ENCODE data around the gene CACNB1.

The CACNB1 gene

GRCh38 chr17:39225308-39225958 lies 28.0 kb upstream of the CACNB1 start, which contains the start of gene STAC2:
STAC2 (minus strand) TSS chr17:39225945; CDS start chr17:39225502, 443 bp downstream.
- peak; percentile 29 to 33 for ATAC-seq

GRCh38 chr17:39224778-39225307 lies 27.4 kb upstream of the CACNB1 start:
- ATAC-seq, result peak; percentile 14 to 24

- no peak for ATAC-seq
Measured at GRCh38 chr17:39223907-39224777, 26.7 kb upstream of the CACNB1 start.

DNA sequence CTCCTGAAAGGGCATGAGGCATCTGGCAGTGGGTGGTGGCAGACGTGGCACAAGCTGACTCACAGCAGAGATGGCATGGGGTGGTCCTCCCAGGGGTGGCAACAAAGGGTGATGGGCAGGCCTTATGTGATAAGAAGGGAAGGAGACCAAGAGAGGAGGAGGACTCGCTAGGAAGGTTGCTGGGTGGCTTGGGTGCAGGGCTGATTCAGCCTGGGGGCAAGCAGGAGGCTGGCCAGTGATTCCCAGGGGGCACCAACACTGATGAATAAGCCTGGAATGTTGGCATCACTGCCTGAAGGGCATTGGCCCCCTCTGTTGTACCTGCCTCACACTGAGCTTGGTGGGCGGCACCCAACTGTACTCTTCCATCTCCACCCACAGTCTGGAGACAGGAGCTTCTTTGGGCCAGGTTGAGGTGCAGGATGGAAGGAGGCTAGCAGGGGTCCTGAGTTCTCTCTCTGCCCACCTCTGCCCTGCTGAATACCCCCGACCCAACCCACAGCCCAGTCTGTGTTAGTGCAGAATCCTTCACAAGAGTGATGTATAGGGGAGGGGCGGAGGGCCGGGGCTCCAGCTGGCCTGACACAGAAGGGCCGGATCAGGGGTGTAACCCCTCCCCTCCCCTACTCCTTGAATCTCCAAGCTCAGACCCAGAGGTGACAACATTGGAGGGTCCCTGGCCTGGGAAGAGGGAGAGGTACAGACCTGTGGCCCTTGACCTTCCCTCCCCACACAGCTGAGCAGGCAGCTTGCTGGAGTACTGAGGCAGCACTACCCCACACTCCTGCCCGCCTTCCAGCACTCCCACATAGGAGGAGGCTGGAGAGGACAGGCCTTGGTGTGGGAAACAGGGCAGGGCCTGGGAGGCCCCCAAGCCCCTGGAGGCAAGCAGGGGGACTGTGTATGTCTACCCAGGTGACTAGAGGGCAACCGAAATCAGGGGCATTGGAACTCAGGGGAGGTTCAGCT lies 25.7 kb upstream of the CACNB1 start:
- no peak for ATAC-seq

DNA sequence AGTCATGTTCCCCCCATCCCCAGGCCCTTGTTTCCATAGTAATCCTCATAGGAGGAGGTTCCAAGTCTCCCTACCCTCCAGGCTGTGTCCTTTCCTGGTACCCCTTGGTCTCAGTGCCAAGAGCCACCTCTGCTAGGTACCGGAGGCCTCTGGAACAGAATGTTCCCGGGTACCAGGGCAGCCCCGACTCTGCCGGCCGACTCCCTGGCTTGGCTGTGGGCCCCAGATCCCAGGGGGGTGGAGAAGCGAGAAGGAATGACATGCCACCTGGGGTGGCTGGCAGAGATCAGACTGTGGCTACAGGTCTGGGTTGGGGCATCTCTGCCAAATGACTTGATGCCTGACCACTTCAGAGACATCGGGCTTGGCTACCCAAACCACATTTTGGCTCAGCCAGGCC lies 24.7 kb upstream of the CACNB1 start:
- ATAC-seq, result no peak

DNA sequence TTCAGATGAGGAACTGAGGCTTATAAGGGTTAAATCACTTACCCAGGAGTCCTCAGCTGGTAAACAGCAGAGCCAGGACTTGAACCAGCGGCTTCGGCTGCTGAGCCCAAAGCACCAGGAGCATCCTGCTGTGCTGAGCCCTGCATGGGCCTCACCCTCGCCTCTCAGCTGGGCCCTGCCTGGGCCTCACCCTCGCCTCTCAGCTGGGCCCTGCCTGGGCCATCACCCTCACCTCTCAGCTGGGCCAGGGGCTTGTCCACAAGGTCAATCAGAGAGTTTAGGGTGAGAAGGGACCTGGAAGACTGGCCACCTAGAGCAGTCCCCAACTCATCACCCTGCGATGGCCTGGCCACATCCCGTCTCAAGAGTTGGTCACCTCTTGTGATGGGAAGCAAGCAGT lies 24.1 kb upstream of the CACNB1 start:
- ATAC-seq, result no peak

DNA sequence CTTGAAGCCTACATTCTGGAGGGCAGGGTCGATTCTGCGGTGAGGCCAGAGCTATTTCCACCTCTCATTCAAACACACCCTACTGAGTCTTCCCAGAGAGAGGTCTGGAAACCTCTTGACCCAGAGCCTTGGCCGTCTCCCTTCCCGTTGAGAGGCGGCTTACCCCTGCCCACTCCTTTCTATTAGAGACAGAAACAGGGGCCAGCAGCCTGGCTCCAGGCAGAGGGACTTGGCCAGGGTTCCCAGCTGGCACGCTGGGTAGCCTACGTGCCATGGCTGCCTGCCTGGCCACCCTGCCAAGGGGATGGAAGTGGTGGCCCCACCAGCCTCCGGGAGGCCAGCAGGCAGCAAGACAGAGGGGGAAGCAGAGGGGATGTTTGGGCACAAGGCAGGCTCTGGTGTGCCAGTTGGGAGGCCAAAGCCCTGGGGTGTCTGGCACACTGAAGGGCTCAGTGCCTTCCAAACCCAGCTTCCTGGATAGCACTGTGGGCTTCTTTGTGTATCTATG lies 22.2 kb upstream of the CACNB1 start:
- ATAC-seq, result no peak

- ATAC-seq, result no peak
Measured at GRCh38 chr17:39218906-39219305, 21.4 kb upstream of the CACNB1 start.

- no peak for ATAC-seq
Measured at GRCh38 chr17:39217734-39218369, 20.4 kb upstream of the CACNB1 start.

DNA sequence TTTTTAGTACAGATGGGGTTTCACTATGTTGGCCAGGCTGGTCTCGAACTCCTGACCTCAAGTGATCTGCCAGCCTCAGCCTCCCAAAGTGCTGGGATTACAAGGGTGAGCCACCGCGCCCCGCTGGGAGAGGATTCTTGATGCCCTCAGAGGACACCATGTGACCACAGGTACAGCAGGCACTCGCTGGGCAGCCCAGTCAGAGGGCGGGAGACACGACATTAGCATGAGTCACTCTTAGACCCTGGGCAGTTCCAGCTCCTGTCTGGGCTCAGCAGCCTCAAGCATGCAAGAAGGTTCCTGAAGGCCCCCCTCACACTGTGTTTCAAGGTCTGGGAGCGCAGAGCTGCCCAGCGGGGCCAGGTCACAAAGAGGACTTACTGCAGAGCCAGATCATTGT lies 16.4 kb upstream of the CACNB1 start:
- ATAC-seq, result no peak

DNA sequence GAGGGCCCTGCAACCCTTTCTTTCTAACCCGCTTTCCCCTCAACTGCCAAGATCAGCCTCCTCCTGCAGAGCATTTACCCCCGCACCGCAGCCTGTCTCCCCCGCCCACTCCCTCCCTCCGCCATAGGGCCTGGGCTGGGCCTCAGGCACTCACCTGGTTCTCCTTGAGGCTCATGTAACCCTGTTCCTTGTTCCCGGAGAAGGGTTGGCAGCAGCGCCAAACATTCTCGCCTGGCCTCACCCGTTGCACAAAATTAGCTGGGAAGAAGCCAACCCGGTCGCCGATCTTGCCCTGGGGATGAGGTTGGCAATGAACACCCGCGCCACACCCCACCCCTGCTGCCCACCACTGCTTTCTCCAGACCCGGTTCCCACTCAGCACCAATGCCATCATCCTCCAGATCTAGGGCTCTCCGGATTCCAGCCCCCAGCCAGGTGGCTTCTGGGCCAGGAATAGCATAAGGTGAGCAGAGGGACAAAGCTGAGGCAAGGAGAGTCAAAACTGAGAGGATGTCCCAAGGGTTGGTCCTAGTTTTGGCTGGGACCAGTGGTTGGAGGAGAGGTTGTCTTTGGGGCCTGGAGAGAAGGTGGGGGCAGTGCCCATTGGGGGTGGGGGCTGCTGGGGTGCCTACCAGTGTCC lies 15.5 kb upstream of the CACNB1 start:
- no peak for ATAC-seq

DNA sequence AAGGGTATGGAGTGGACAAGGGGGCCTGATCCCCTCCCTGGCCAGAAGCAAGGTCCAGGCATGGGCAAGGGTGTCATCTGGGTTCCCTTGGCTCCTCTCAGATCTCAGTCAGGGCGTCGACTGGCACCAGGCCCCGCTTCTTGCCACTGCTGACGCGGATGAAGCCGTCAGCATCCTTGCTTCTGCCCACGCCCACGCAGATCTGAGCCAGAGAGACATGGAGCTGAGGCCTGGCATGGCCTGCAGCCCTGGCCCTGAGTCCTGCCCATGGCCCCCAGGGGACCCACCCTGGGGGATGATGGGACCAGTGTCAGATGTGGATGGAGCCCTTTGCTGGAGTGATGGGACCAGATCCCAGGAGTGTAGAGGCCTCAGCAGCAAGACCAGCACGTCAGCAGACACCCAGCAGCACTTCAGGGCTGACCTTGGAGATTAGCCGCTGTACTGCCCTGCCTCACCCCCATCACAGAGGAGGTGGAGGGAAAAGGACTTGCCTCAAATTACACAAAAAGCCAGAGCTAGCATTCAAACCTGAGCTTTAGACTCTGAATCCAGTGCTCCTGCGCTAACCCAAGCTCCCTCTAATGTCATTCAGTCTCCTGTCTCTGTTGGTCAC lies 14.8 kb upstream of the CACNB1 start:
- ATAC-seq, result no peak

GRCh38 chr17:39210093-39210434 lies 12.6 kb upstream of the CACNB1 start:
- no peak for ATAC-seq

DNA sequence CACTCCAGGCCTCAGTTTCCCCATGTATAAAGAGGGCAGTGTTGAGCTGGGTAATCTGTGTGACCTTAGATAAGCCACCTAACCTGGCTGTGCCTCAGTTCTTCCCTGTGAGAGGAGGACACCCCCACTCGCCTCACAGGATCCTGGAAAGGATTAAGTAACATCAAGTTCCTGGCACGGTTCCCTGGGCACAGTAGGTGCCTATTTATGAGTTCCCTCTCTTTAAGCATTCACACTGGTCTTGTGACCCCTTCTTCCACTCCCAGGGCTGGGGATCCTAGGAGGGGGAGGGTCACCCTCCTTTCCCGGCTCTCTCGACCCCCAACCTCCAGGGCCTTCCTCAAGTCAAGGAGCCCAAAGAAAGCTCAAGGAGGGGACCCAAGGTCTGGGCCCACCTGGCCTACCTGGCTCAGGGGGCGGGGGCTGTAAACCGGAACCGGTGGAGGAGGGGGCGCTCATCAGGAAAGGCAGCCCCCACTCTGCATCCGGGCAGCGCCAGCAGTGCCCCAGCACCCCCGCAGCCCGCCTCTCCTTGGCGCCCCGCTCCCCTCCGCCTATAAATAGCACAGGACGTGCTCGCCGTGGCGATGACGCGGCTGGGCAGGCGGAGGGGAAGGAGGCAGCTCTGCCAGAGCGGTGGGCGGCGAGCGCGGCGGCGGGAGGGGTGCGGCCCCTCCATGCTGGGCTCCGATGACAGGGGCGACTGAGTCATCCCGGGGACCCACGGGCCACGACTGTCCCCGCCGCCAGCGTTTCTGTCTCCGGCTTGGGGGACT lies 12.0 kb upstream of the CACNB1 start:
- peak; percentile 80 to 85 for ATAC-seq

DNA sequence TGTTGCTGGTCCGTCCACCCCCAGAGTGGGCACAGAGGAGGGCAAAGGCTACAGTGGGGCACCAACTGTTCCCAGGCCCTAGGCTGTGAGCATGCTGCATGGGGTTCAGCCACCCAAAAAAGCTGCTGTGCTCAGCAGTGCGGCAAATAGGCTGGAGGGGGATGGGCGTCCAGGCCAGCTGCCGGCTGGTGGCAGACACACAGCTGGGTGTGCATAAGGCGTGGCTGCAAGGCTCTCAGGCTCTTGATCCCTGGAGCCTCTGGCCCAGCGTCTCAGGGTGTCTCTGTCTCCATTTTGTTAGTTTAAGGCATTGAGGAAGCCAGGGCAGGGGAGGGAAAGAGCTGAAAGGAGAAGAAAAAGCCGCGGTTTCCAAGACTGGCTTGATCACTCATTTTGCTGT lies 11.4 kb upstream of the CACNB1 start:
- no peak for ATAC-seq

GRCh38 chr17:39208136-39208535 lies 10.7 kb upstream of the CACNB1 start:
- ATAC-seq, result no peak

- ATAC-seq, result no peak
Measured at GRCh38 chr17:39205112-39205526, 7.7 kb upstream of the CACNB1 start.

DNA sequence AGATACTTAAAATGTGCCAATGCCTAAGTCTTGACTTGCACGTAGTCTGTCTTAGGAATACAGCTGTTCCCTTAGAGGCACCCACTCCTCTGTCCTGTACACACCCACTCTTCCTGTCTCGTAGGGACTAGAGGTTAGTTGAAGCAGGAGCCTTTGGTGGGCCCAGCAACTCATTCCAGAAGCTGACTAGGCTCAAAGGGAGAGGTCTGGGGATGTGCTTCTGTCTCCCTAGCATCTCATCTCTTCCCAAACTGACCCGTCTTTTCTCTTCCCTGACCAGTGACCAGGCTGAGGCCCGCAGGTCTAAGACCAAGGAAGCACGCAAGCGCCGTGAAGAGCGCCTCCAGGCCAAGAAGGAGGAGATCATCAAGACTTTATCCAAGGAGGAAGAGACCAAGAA lies 6.8 kb upstream of the CACNB1 start:
- ATAC-seq, result no peak

DNA sequence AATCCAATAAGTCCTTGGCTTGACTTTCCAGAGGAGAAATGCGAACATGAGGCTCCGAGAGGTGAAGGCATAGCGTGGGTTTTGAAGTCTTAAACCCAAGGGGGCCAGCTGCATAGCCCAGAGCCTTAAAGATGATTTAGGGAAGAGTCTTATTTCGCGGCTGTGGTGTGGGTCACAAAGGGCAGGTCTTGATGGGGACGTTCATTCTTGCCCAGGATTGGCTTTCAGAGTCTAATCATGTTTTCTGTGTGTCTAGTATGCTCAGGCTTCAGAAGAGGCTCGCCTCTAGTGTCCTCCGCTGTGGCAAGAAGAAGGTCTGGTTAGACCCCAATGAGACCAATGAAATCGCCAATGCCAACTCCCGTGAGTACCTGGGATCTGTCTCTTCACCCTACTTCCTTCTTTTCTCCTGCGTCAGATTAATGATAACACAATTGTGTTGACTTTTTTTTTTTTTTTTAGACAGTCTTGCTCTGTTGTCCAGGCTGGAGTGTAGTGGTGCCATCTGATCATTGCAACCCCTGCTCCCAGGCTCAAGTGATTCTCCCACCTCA lies 3.6 kb upstream of the CACNB1 start:
- ATAC-seq, result no peak

All from activated CD4-positive, CD25-positive, alpha-beta regulatory T cell treated with anti-CD3 and anti-CD28 coated beads, Interleukin-2, amount 50 U/mL, for 24 hours (primary cell).